OCI-LY1 (cell line): ENCODE data around the gene RD3L.

Experiments used
- H2AFZ ChIP-seq: fragments of 200-600 bp; sonication (generic), shearing (Covaris generic); 2 replicates; pipeline ENCODE4 v1.6.0; 2014; ENCODE audit warnings: antibody characterized with exemption, mild to moderate bottlenecking, low read length
- H3F3A ChIP-seq: fragments of 200-600 bp; sonication (generic), shearing (Covaris generic); 2 replicates; pipeline ENCODE4 v1.6.0; 2014; ENCODE audit warnings: mild to moderate bottlenecking, antibody characterized with exemption, low read length, moderate library complexity; ENCODE audit not compliant: insufficient read depth
- H3K27ac ChIP-seq: fragments of 200-600 bp; sonication (generic); 2 replicates; pipeline ENCODE4 v1.5.1; 2014; ENCODE audit warnings: low read length, mixed run types, mild to moderate bottlenecking, low read depth; ENCODE audit not compliant: poor library complexity, severe bottlenecking
- H3K27me3 ChIP-seq: fragments of 200-600 bp; sonication (generic); 2 replicates; pipeline ENCODE4 v1.6.0; 2014; ENCODE audit warnings: antibody characterized with exemption, mild to moderate bottlenecking, low read length, moderate library complexity; ENCODE audit not compliant: insufficient read depth
- H3K36me3 ChIP-seq: fragments of 200-600 bp; sonication (generic); 2 replicates; pipeline ENCODE4 v1.6.1; 2014; ENCODE audit warnings: mild to moderate bottlenecking, antibody characterized with exemption, low read length, moderate library complexity, mixed read lengths; ENCODE audit not compliant: insufficient read depth
- H3K4me1 ChIP-seq: fragments of 200-600 bp; sonication (generic); 2 replicates; pipeline ENCODE4 v1.5.1; 2014; ENCODE audit warnings: mild to moderate bottlenecking, low read length, moderate library complexity; ENCODE audit not compliant: insufficient read depth, severe bottlenecking
- H3K4me2 ChIP-seq: fragments of 200-600 bp; sonication (generic), shearing (Covaris generic); 2 replicates; pipeline ENCODE4 v1.6.1; 2014; ENCODE audit warnings: low read length
- H3K4me3 ChIP-seq: fragments of 200-600 bp; sonication (generic); 2 replicates; pipeline ENCODE4 v1.5.1; 2014; ENCODE audit warnings: low read length, low read depth, mild to moderate bottlenecking, mixed read lengths; ENCODE audit not compliant: poor library complexity, severe bottlenecking
- H3K79me2 ChIP-seq: fragments of 200-600 bp; shearing (Covaris generic); 2 replicates; pipeline ENCODE4 v1.6.1; 2016; ENCODE audit warnings: mixed run types, low read length, mixed read lengths; ENCODE audit not compliant: insufficient read depth
- H3K9ac ChIP-seq: fragments of 200-600 bp; sonication (generic), shearing (Covaris generic); 2 replicates; pipeline ENCODE4 v1.6.1; 2014; ENCODE audit warnings: mild to moderate bottlenecking, low read length, mixed read lengths
- H3K9me2 ChIP-seq: fragments of 200-600 bp; sonication (generic), shearing (Covaris generic); 2 replicates; pipeline ENCODE4 v1.6.1; 2014; ENCODE audit warnings: low read depth, mild to moderate bottlenecking, low read length, mixed read lengths
- H3K9me3 ChIP-seq: fragments of 200-600 bp; shearing (Covaris generic); 2 replicates; pipeline ENCODE4 v1.6.1; 2014; ENCODE audit warnings: low read length, mixed read lengths
- H4K20me1 ChIP-seq: fragments of 200-600 bp; sonication (generic), shearing (Covaris generic); 2 replicates; pipeline ENCODE4 v1.6.0; 2016; ENCODE audit warnings: mild to moderate bottlenecking, low read length; ENCODE audit not compliant: insufficient read depth
- EZH2 ChIP-seq: fragments of 200-600 bp; sonication (generic), shearing (Covaris generic); IDR thresholded peaks from 2 replicates; pipeline ENCODE4 v1.8.0; 2017; ENCODE audit warnings: borderline replicate concordance, mixed run types, mild to moderate bottlenecking, antibody characterized with exemption, low read length, moderate library complexity, mixed read lengths
- TF ChIP-seq, protein P1 (sequence below): fragments of 200-600 bp; sonication (generic), shearing (Covaris generic); IDR thresholded peaks from 2 replicates; pipeline ENCODE4 v1.5.1; 2017; ENCODE audit warnings: mild to moderate bottlenecking, antibody characterized with exemption, low read length, moderate library complexity, mixed read lengths

The RD3L gene

DNA sequence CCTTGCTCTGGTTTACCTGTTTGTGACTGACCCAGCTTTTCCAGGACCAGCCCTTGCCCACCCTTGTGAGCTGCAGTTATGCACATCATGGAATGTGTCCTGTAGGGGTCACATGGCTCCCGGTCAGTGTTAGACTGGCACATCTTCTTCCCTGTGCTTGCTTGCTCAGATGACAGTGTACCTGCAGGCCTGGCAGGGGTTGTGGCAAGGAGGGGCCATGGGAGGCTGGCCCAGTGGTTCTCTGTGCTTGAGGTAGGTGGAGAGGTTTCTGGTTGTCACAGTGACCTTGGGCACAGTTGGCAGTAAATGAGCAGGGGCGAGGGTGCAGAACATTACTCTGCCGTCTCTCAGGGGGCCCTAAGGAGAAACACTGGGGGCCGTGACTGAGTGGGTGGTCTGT is 27.6 kb upstream of the RD3L start:
- Histone ChIP-seq H3K9me2 (no peaks in the 10 kb centered on the region), H3K4me2 (no peak overlapping the region), H3K4me1 (no peaks in the 10 kb centered on the region), H3F3A (no peaks in the 10 kb centered on the region), H2AFZ (no peak overlapping the region), H3K4me3 (no peak overlapping the region), H3K27me3 (peaks cover 4% of the 10 kb centered on the region; the same call in 1 of the 2 replicates), H3K36me3 (no peaks in the 10 kb centered on the region), H3K79me2 (no peaks in the 10 kb centered on the region), H3K27ac (no peak overlapping the region), H3K9ac (no peak overlapping the region), H3K9me3 (no peaks in the 10 kb centered on the region), H4K20me1 (no peaks in the 10 kb centered on the region)
- no peak for TF ChIP-seq EZH2
- TF ChIP-seq, protein P1, sequence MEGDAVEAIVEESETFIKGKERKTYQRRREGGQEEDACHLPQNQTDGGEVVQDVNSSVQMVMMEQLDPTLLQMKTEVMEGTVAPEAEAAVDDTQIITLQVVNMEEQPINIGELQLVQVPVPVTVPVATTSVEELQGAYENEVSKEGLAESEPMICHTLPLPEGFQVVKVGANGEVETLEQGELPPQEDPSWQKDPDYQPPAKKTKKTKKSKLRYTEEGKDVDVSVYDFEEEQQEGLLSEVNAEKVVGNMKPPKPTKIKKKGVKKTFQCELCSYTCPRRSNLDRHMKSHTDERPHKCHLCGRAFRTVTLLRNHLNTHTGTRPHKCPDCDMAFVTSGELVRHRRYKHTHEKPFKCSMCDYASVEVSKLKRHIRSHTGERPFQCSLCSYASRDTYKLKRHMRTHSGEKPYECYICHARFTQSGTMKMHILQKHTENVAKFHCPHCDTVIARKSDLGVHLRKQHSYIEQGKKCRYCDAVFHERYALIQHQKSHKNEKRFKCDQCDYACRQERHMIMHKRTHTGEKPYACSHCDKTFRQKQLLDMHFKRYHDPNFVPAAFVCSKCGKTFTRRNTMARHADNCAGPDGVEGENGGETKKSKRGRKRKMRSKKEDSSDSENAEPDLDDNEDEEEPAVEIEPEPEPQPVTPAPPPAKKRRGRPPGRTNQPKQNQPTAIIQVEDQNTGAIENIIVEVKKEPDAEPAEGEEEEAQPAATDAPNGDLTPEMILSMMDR: no peak

DNA sequence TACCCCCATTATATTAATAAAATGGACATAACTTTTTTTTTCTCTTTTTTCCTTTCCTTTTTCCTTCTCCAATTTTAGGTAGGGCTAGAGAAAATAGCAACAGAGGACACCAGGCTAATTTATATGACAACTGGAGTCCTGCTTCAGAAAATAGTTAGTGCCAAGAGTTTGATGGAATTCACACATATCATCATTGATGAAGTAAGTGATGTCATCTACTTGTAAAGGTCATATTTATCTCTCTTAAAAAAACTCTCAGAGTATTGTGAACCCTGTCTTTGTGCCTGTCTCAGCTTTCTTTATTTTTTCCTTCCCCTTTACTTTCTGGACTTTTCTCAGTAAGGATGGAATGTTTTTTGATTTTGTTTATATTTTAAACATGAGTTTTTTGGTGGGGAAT is 24.3 kb upstream of the RD3L start:
- Histone ChIP-seq H3K27ac (no peak overlapping the region), H3F3A (no peaks in the 10 kb centered on the region), H2AFZ (no peak overlapping the region), H3K4me2 (no peak overlapping the region), H3K9me2 (no peaks in the 10 kb centered on the region), H3K9ac (no peak overlapping the region), H3K4me3 (no peak overlapping the region), H3K9me3 (no peaks in the 10 kb centered on the region), H3K79me2 (no peaks in the 10 kb centered on the region), H3K27me3 (0 out of 2 replicates have a peak, but pooled peaks cover 5% of the 10 kb centered on the region), H3K4me1 (no peaks in the 10 kb centered on the region), H3K36me3 (no peaks in the 10 kb centered on the region), H4K20me1 (no peaks in the 10 kb centered on the region)
- TF ChIP-seq EZH2: no peak
- TF ChIP-seq, protein P1: no peak

DNA sequence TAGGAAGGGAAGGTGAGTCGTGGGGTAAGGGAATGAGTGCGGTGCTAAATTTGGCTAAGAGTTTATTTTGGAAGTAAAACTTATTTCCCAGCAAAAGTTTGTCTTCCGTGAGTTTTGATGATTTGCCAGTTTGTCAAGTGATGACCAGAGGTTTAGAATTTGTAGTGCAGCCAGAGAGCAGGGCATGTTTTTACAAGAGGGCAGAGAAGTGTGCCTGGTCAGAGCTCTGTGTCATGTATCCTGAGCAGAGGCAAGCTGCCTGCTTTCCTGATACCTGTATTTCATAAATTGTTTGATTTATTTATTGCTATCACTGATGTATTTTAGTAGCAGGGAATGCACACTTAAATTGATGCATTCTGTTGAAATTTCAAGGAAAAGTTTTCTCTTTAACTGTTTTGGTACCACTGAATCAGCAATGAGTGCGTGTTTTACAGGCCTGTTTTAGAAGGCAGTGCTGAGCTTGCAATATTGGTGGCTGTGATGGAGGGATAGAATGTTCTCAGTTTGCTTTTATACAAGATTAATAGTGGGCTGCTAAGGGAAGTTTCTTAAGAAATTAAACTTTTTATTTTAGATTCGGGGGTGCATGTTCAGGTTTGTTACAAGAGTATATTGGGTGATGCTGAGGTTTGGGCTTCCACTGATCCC is 19.7 kb upstream of the RD3L start:
- no peaks in the 10 kb centered on the region for H3K9me3 ChIP-seq
- H3K4me2 ChIP-seq: no peak overlapping the region
- no peak overlapping the region for H2AFZ ChIP-seq
- H3K4me1 ChIP-seq: no peaks in the 10 kb centered on the region
- H3K27ac ChIP-seq: no peak overlapping the region
- H3K27me3 ChIP-seq: 0 out of 2 replicates have a peak, but pooled peaks cover 5% of the 10 kb centered on the region
- no peak overlapping the region for H3K4me3 ChIP-seq
- H3K9me2 ChIP-seq: no peaks in the 10 kb centered on the region
- no peak overlapping the region for H3K9ac ChIP-seq
- no peaks in the 10 kb centered on the region for H3F3A ChIP-seq
- H3K36me3 ChIP-seq: no peaks in the 10 kb centered on the region
- TF ChIP-seq, protein P1: no peak
- TF ChIP-seq EZH2: no peak
- no peaks in the 10 kb centered on the region for H3K79me2 ChIP-seq
- no peaks in the 10 kb centered on the region for H4K20me1 ChIP-seq
